C4-2B (cell line): ENCODE measurements around the gene JAZF1.

ENCODE experiments used
- H3K27ac ChIP-seq: fragments of 450-650 bp; 2 replicates; pipeline ENCODE4 v1.5.1; 2017
- CTCF ChIP-seq: fragments of 450-650 bp; conservative IDR thresholded peaks from 2 replicates; pipeline ENCODE4 v1.5.1; 2017; ENCODE audit warnings: mild to moderate bottlenecking
- ZFX ChIP-seq: fragments of 450-650 bp; IDR thresholded peaks from 2 replicates; pipeline ENCODE4 v1.6.1; 2017

The JAZF1 gene

DNA sequence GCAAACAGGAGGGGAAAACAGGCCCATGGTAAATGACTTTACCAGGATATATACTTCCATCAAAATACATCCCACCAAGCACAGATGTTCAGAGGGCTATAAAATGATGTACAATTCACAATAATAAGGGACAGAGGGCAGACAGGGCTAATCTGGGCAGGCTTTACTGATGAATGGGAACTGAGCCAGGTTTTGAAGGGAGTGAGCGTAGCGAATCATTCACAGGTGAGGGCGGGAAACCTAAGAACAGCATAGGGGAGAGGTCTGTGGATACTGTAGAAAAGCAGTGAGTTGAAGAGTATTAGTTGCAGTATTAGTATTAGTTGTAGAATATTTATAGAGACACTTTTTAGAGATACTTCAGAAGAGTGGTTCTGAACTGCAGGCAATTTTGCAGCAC is 180.8 kb downstream of the JAZF1 start:
- peak overlapping the region; percentile 17; the same call in 1 of the 2 replicates for H3K27ac ChIP-seq
- TF ChIP-seq ZFX = no peak
- no peak for TF ChIP-seq CTCF

- TF ChIP-seq CTCF = no peak
- H3K27ac ChIP-seq = no peak overlapping the region
These were observed 182.2 kb downstream of the JAZF1 start for GRCh38 chr7:27998382-27998781.

DNA sequence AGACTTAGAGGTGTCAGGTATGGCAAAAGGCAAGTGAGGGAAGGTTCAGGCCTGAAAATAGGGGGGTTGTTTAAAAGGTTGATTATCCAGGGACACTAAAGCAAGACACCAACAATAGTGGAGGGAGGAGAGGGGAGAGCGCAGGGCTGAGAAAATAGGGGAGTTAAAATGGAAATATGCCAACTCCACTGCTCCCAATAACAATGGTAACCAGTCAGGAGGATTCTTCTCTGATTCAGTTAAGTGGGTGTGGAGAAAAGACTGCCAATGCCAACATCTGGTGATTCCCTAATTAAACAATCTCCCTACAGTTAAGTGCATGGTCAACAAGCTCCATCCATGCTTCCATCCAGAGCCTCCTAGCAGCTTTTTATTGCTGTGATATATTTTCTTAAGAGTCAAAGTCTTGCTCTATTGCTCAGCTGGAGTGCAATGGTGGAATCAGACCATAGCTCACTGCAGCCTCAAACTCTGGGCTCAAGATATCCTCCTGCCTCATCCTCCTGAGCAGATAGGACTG is 183.3 kb downstream of the JAZF1 start:
- H3K27ac ChIP-seq = no peak overlapping the region; the same call in 1 of the 2 replicates
- TF ChIP-seq CTCF (no peak), ZFX (no peak)

- TF ChIP-seq ZFX = no peak
- no peak overlapping the region for H3K27ac ChIP-seq
These were observed 184.5 kb downstream of the JAZF1 start for GRCh38 chr7:27996141-27996540.

GRCh38 chr7:27995228-27995627 is 185.4 kb downstream of the JAZF1 start:
- no peak overlapping the region for H3K27ac ChIP-seq
- no peak for TF ChIP-seq CTCF
- no peak for TF ChIP-seq ZFX

DNA sequence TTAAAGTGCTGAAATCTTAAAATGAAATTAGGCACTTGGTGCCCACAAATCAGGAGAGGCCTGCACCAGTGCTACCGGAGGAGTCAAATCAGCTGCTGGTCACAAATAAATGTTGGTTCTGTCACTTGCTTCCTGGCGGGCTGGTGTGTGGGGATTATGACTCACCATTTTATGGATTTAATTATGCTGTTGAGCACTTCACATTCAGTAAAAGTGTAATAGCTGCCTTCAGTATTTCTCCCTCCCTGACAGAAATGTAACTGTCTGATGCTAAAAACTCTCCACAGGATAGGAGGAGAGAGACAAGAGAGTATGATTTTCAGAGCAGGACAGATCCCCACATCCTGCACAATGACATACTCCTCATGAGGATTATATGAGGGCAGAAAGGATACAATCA is 186.0 kb downstream of the JAZF1 start:
- no peak overlapping the region for H3K27ac ChIP-seq
- TF ChIP-seq ZFX = no peak
- no peak for TF ChIP-seq CTCF

DNA sequence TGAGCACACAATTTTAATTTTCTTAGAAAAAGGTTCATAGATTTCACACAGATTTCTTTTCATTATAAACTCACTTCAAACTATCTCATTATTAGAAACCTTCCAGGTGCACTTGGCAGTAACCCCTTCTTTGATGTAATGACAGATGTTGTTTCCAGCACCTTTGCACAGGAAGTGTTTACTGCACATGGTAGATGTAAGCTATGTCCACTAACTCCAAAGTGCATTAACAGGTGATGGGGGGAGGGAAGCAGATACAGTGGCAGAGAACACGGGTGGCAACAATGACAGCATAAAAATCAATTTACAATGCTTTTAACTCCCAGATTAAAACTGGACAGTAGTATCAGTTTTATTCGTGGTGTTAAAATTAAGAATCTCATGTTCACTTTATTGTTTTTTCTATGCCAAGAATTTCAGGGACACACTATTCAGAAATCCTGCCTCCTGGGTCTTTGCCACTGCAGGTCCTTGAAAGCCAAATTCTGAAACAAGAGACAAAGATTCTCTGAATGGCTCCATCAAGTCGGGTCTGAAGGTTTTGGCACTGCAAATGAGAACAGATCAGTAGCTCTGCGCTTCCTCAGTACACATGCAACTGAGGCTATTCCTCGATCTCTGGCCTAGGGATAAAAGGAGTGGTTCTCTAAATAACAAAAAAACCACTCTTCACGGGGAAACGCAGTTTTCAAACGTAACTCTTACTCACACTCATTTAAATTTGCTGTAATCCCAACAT is 187.7 kb downstream of the JAZF1 start:
- H3K27ac ChIP-seq = no peak overlapping the region; the same call in 1 of the 2 replicates
- TF ChIP-seq CTCF = no peak
- no peak for TF ChIP-seq ZFX

DNA sequence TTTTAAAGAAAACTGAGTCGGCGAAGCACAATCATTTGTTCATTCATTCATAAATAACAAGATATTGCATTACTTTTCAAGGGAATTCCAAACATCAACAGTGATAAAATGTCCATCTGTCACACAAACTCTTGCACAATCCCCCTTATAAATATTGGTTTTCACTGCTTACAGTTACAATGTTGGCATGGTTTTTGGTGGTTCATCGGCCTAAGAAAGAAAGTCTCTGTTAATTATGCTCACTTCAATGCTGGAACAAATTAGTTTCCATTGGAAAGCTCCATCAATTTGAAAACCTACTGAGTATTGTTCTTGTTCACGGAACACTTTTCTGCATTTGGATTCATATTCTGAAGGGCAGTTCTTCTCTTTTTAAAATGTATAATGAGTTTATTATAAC is 188.5 kb downstream of the JAZF1 start:
- no peak overlapping the region for H3K27ac ChIP-seq
- TF ChIP-seq CTCF (no peak), ZFX (no peak)
